ENCODE measurements around the gene IL19. TPM values are rescaled to one million over a fixed set of nuclear protein-coding genes. Genes with fewer than 3 reads are reported as not detected.

IL19 gene
- total RNA-seq, 1 experiment from 2014 or later = not detected

GRCh38 chr1:206832352-206832880, 61.8 kb downstream of the IL19 start:
- Mint-ChIP-seq H3K27ac (no peak overlapping the region), H3K9me3 (no peaks in the 10 kb centered on the region), H3K4me3 (no peak overlapping the region), H3K36me3 (no peaks in the 10 kb centered on the region), H3K4me1 (peaks cover 3% of the 10 kb centered on the region), H3K27me3 (ENCODE audit: low read depth) (no peaks in the 10 kb centered on the region; the same call in 1 of the 2 replicates)
- ATAC-seq (no peak), DNase-seq (ENCODE audit: low spot score) (no peak)
- TF ChIP-seq MYBL2 (CRISPR knock-in tag; IDR thresholded peaks at IDR 0.05) (no peak), GABPB1 (CRISPR knock-in tag; IDR thresholded peaks at IDR 0.05) (no peak), ZNF263 (CRISPR knock-in tag; IDR thresholded peaks at IDR 0.05; ENCODE audit: low read depth) (no peak), EMX1 (CRISPR knock-in tag; IDR thresholded peaks at IDR 0.05) (no peak), ZNF317 (CRISPR knock-in tag; IDR thresholded peaks at IDR 0.05; ENCODE audit: borderline replicate concordance, low read depth) (no peak), ZNF138 (CRISPR knock-in tag; conservative IDR thresholded peaks at IDR 0.05) (no peak), TP53 (CRISPR knock-in tag; IDR thresholded peaks at IDR 0.05) (no peak), SP1 (CRISPR knock-in tag; conservative IDR thresholded peaks at IDR 0.05) (no peak), NR1H2 (CRISPR knock-in tag; IDR thresholded peaks at IDR 0.05) (no peak), JUN (CRISPR knock-in tag; IDR thresholded peaks at IDR 0.05) (no peak), GTF2I (CRISPR knock-in tag; conservative IDR thresholded peaks at IDR 0.05) (no peak), MLX (CRISPR knock-in tag; IDR thresholded peaks at IDR 0.05) (no peak), ATF1 (CRISPR knock-in tag; IDR thresholded peaks at IDR 0.05) (no peak), ZNF416 (CRISPR knock-in tag; IDR thresholded peaks at IDR 0.05) (no peak)
- TF ChIP-seq, protein P1, sequence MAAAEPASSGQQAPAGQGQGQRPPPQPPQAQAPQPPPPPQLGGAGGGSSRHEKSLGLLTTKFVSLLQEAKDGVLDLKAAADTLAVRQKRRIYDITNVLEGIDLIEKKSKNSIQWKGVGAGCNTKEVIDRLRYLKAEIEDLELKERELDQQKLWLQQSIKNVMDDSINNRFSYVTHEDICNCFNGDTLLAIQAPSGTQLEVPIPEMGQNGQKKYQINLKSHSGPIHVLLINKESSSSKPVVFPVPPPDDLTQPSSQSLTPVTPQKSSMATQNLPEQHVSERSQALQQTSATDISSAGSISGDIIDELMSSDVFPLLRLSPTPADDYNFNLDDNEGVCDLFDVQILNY (CRISPR knock-in tag; IDR thresholded peaks at IDR 0.05) = no peak
- TF ChIP-seq, protein P2, sequence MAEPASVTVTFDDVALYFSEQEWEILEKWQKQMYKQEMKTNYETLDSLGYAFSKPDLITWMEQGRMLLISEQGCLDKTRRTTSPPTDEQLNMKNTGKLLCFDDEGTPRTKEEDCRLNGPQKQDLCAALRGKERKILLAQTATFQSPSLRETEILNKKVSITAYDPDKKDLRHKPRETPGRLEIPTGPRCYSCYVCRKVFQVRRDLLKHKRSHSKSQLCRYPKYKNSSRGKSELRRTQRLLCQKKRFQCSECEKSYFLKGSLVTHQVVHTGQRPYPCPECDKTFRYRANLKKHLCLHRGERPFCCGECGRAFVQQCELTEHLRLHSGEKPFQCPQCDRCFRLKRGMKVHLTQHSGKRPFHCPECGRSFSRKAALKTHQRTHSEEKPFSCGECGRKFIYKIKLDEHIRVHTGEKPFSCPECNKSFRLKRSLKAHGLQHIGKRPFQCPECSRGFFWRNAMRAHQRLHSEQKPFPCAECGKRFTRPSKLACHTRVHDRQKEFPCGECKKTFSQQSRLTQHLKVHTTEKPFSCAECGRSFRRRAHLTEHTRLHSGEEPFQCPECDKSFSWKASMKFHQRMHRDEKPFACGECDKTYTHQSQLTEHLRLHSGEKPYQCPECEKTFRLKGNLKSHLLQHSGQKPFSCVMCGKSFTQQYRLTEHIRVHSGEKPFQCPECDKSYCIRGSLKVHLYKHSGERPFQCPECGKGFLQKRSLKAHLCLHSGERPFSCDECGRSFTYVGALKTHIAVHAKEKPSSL (CRISPR knock-in tag; conservative IDR thresholded peaks at IDR 0.05) = no peak
- TF ChIP-seq, protein P3, sequence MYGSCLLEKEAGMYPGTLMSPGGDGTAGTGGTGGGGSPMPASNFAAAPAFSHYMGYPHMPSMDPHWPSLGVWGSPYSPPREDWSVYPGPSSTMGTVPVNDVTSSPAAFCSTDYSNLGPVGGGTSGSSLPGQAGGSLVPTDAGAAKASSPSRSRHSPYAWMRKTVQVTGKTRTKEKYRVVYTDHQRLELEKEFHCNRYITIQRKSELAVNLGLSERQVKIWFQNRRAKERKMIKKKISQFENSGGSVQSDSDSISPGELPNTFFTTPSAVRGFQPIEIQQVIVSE (CRISPR knock-in tag; IDR thresholded peaks at IDR 0.05; ENCODE audit: borderline replicate concordance) = no peak
- TF ChIP-seq, protein P4, sequence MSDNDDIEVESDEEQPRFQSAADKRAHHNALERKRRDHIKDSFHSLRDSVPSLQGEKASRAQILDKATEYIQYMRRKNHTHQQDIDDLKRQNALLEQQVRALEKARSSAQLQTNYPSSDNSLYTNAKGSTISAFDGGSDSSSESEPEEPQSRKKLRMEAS (CRISPR knock-in tag; IDR thresholded peaks at IDR 0.05) = no peak
- TF ChIP-seq, protein P5, sequence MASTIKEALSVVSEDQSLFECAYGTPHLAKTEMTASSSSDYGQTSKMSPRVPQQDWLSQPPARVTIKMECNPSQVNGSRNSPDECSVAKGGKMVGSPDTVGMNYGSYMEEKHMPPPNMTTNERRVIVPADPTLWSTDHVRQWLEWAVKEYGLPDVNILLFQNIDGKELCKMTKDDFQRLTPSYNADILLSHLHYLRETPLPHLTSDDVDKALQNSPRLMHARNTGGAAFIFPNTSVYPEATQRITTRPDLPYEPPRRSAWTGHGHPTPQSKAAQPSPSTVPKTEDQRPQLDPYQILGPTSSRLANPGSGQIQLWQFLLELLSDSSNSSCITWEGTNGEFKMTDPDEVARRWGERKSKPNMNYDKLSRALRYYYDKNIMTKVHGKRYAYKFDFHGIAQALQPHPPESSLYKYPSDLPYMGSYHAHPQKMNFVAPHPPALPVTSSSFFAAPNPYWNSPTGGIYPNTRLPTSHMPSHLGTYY (CRISPR knock-in tag; IDR thresholded peaks at IDR 0.05) = no peak
- ChIA-PET CTCF (interaction anchor here (1.0 to 1.5 kb wide), 3 partner anchors 33 to 97 kb away, joined by 3 to 4 read pairs (median 3); partner anchors contain the start of gene IL20), POLR2A (no interaction called here)

GRCh38 chr1:206833106-206833680, 62.6 kb downstream of the IL19 start:
- no peak for ATAC-seq
- POLR2A ChIA-PET = no interaction called here
- DNase-seq (ENCODE audit: low spot score) = no peak
- no peak overlapping the region for H3K4me3 Mint-ChIP-seq
- H3K27me3 Mint-ChIP-seq (ENCODE audit: low read depth) = no peaks in the 10 kb centered on the region; the same call in 1 of the 2 replicates
- no peaks in the 10 kb centered on the region for H3K9me3 Mint-ChIP-seq
- CTCF ChIA-PET = interaction anchor here (1.3 kb wide), 1 partner anchor 76 kb away, joined by 3 read pairs; no protein-coding TSS in a partner anchor
- H3K36me3 Mint-ChIP-seq = no peaks in the 10 kb centered on the region
- H3K4me1 Mint-ChIP-seq = peaks cover 3% of the 10 kb centered on the region
- no peak overlapping the region for H3K27ac Mint-ChIP-seq
- no peak for TF ChIP-seq FOXP1 (CRISPR knock-in tag; IDR thresholded peaks at IDR 0.05; ENCODE audit: borderline replicate concordance)
- TF ChIP-seq AR (CRISPR knock-in tag; IDR thresholded peaks at IDR 0.05) = no peak
- no peak for TF ChIP-seq CREB1 (CRISPR knock-in tag; IDR thresholded peaks at IDR 0.05)
- no peak for TF ChIP-seq E2F1 (CRISPR knock-in tag; IDR thresholded peaks at IDR 0.05)

All from WTC11 (cell line).